Pericardium fibroblast (primary cell): ENCODE data around the gene FAM3B. TPM values are rescaled to one million over a fixed set of nuclear protein-coding genes. Genes with fewer than 3 reads are reported as not detected.

Experiments used
- total RNA-seq: library from RNA; depleted of rRNA; stranded (reverse); fragments of >200 nt; gene quantifications from 2 replicates; pipeline ENCODE4 v1.2.3, GENCODE V29; 2015

The FAM3B gene, protein sequence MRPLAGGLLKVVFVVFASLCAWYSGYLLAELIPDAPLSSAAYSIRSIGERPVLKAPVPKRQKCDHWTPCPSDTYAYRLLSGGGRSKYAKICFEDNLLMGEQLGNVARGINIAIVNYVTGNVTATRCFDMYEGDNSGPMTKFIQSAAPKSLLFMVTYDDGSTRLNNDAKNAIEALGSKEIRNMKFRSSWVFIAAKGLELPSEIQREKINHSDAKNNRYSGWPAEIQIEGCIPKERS
- total RNA-seq, result not detected in 2 replicates

DNA sequence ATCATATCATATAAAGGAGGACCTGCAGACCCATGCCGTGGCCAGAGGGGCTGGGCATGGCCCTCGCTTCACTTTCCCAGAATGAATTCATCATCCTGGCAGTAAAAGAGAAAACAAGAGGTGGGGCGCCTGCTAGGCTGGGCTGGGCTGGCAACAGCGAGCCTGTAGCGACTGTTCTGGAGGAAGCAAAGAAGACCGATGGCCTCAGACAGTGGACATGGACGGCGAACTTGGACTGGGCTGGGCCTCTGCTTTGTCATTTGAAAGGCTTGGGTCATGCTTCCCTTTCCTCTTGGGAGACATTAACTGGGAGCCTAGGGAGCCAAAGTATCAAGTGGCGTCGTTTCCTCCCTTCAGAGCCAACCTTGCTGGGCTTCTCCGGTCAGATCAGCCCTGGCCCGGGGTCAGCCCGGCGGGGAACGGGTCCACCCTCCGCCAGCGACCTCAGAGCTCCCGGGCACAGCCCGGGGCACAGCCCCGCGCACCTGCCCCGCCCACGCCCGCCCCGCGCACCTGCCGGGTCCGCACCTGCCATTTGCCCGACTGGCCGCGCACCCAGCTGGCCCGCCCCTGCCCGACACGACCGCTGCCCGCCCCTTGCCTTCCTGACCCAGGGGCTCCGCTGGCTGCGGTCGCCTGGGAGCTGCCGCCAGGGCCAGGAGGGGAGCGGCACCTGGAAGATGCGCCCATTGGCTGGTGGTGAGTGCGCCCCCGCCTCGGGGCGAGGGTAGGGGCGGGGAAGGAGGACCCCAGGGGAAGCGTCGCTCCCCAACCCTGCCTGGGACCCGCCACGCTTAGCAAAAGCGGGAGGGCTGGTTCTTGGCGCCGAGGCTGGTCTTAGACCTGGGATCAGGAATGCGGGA, at the start of gene FAM3B:
TSS of gene FAM3B (plus strand) at position 602 of the 863 bp plus-strand sequence. CDS start at position 681, 79 bp downstream.

DNA sequence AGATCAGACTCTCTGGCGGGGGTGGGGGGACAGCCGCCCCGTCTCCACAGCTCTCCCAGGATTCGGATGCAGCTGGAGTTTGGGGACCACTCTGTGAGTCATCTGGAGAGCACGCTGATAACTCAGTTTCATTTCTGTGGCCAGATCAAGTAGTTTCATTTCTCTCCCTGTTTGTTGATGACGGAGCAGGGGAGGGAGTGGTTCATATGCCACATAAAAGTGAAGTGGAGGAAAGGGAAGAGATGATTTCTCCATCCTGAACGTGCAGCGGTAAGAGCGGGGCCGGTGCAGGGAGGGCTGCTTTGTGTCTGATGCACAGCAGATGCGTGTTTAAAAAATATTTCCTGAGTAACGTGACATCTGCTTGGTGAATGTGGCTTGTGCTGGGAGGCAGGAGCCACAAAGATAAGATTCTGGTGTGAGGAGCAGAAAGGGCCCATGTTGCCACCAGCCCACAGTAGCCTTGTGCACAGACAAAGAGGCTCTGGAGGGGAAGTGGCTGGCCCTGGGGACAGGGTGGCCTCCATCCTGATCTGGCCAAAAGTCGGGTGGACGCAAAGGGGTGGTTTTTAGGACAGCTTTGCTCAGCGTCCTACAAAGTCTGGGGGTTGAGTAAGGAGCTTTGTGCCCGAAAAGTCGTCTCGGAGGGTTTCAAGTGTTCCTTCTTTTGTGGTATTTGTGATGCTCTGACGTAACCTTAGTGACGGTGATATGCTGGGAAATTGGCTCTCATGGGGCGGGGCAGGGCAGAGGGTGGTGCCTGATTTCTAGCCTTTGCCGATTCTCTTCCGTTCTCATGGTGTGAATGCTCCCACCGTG, 45.4 kb downstream of the FAM3B start, which contains the start of gene MX2:
TSS of gene MX2 (plus strand) at position 242 of the 819 bp plus-strand sequence. CDS start 14,880 bp downstream, outside the sequence.

Other genes with a start within 250 kb of the FAM3B start
- 34.5 and 36.7 TPM in 2 replicates for gene BACE2, start 148.6 kb upstream of the FAM3B start, total RNA-seq
- 0.47 and 1.4 TPM in 2 replicates for gene MX2, start 45.2 kb downstream of the FAM3B start, total RNA-seq
- 1.3 and 6.0 TPM in 2 replicates for gene MX1, start 109.4 kb downstream of the FAM3B start, total RNA-seq
- not detected in 2 replicates for gene TMPRSS2, start 191.4 kb downstream of the FAM3B start, total RNA-seq